ENCODE measurements around the gene ACSL3.

ACSL3 gene

GRCh38 chr2:222848862-222849261, 12.0 kb upstream of the ACSL3 start:
- no peak for DNase-seq (ENCODE audit: low spot score)
- in situ Hi-C loops (cut with MboI; ENCODE audit: low pct_unique_long_range_greater_than_20kb, low sequenced_read_pairs, unreplicated experiment): no loop called here
- no peak for TF ChIP-seq CTCF (IDR thresholded peaks at IDR 0.05; ENCODE audit: extremely low read depth, insufficient read depth, missing control alignments)

- in situ Hi-C loops (cut with MboI; ENCODE audit: low pct_unique_long_range_greater_than_20kb, low sequenced_read_pairs, unreplicated experiment): no loop called here
- no peak for DNase-seq (ENCODE audit: low spot score)
- no peak for TF ChIP-seq CTCF (IDR thresholded peaks at IDR 0.05; ENCODE audit: extremely low read depth, insufficient read depth, missing control alignments)
These were observed 8.7 kb upstream of the ACSL3 start for GRCh38 chr2:222851956-222852617.

GRCh38 chr2:222854773-222855700, 5.8 kb upstream of the ACSL3 start:
- no peak for TF ChIP-seq CTCF (IDR thresholded peaks at IDR 0.05; ENCODE audit: extremely low read depth, insufficient read depth, missing control alignments)
- no peak for DNase-seq (ENCODE audit: low spot score)
- in situ Hi-C loops (cut with MboI; ENCODE audit: low pct_unique_long_range_greater_than_20kb, low sequenced_read_pairs, unreplicated experiment): no loop called here

- no peak for DNase-seq (ENCODE audit: low spot score)
- in situ Hi-C loops (cut with MboI; ENCODE audit: low pct_unique_long_range_greater_than_20kb, low sequenced_read_pairs, unreplicated experiment): no loop called here
- TF ChIP-seq CTCF (IDR thresholded peaks at IDR 0.05; ENCODE audit: extremely low read depth, insufficient read depth, missing control alignments): no peak
These were observed 837 bp upstream of the ACSL3 start for GRCh38 chr2:222859786-222860612.

GRCh38 chr2:222861411-222862105, 722 bp downstream of the ACSL3 start:
- peak; percentile 66 for DNase-seq (ENCODE audit: low spot score)
- no peak for TF ChIP-seq CTCF (IDR thresholded peaks at IDR 0.05; ENCODE audit: extremely low read depth, insufficient read depth, missing control alignments)
- in situ Hi-C loops (cut with MboI; ENCODE audit: low pct_unique_long_range_greater_than_20kb, low sequenced_read_pairs, unreplicated experiment): no loop called here

All from GM13977 (cell line).